IMR-90 (cell line): ENCODE measurements around the gene SYNM.

Experiments
- CEBPB ChIP-seq: IDR thresholded peaks from 2 replicates; pipeline ENCODE4 v1.6.1; 2012; ENCODE audit warnings: low read depth, low read length, improper control_type of control experiment
- POLR2A ChIP-seq: IDR thresholded peaks from 2 replicates; pipeline ENCODE4 v1.6.1; 2012; ENCODE audit warnings: mild to moderate bottlenecking, low read depth, low read length
- RAD21 ChIP-seq: IDR thresholded peaks from 2 replicates; pipeline ENCODE4 v1.6.1; 2012; ENCODE audit warnings: low read length, improper control_type of control experiment
- RCOR1 ChIP-seq: IDR thresholded peaks from 2 replicates; pipeline ENCODE4 v1.6.1; 2012; ENCODE audit warnings: mild to moderate bottlenecking, low read length, improper control_type of control experiment; ENCODE audit not compliant: insufficient replicate concordance
- RFX5 ChIP-seq: IDR thresholded peaks from 2 replicates; pipeline ENCODE4 v1.8.0; 2012; ENCODE audit warnings: low read depth, mild to moderate bottlenecking, low read length, moderate library complexity
- TF ChIP-seq, protein P1 (sequence below): conservative IDR thresholded peaks from 2 replicates; pipeline ENCODE4 v1.5.1; 2012; ENCODE audit warnings: mild to moderate bottlenecking, low read depth, low read length, improper control_type of control experiment
- TF ChIP-seq, protein P2 (sequence below): fragments of 150-350 bp; IDR thresholded peaks from 2 replicates; pipeline ENCODE4 v1.6.1; 2016; ENCODE audit warnings: low read depth, mild to moderate bottlenecking, low read length, moderate library complexity, borderline replicate concordance

DNA sequence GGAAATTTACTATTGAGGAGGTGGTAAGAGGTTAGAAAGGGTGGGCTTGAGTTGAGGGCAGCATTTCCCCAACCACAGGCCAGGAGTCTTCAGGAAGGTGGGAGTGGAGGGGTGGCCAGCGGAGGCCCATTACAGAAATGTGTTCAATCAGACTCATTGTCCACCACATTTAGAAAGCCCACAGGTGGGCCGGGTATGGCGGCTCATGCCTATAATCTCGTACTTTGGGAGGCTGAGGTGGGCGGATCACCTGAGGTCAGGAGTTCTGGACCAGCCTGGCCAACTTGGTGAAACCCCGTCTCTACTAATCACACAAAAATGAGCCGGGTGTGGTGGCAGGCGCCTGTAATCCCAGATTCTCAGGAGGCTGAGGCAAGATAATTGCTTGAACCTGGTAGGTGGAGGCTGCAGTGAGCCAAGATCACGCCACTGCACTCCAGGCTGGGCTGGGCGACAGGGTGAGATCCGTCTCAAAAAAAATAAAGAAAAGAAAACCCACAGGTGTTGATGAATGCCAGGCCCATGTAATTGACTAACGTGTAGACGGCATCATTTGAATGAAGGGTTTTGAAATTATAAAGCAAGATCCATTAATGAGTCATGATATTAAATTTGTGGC lies 12.2 kb upstream of the SYNM start:
- TF ChIP-seq, protein P1, sequence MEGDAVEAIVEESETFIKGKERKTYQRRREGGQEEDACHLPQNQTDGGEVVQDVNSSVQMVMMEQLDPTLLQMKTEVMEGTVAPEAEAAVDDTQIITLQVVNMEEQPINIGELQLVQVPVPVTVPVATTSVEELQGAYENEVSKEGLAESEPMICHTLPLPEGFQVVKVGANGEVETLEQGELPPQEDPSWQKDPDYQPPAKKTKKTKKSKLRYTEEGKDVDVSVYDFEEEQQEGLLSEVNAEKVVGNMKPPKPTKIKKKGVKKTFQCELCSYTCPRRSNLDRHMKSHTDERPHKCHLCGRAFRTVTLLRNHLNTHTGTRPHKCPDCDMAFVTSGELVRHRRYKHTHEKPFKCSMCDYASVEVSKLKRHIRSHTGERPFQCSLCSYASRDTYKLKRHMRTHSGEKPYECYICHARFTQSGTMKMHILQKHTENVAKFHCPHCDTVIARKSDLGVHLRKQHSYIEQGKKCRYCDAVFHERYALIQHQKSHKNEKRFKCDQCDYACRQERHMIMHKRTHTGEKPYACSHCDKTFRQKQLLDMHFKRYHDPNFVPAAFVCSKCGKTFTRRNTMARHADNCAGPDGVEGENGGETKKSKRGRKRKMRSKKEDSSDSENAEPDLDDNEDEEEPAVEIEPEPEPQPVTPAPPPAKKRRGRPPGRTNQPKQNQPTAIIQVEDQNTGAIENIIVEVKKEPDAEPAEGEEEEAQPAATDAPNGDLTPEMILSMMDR = no peak
- no peak for TF ChIP-seq POLR2A
- TF ChIP-seq CEBPB = no peak
- TF ChIP-seq RFX5 = no peak
- TF ChIP-seq RAD21 = no peak
- no peak for TF ChIP-seq RCOR1
- TF ChIP-seq, protein P2, sequence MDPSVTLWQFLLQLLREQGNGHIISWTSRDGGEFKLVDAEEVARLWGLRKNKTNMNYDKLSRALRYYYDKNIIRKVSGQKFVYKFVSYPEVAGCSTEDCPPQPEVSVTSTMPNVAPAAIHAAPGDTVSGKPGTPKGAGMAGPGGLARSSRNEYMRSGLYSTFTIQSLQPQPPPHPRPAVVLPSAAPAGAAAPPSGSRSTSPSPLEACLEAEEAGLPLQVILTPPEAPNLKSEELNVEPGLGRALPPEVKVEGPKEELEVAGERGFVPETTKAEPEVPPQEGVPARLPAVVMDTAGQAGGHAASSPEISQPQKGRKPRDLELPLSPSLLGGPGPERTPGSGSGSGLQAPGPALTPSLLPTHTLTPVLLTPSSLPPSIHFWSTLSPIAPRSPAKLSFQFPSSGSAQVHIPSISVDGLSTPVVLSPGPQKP = no peak
